ENCODE results near the gene MLLT1. TPM values are rescaled to one million over a fixed set of nuclear protein-coding genes. Genes with fewer than 3 reads are reported as not detected.

MLLT1 gene
- total RNA-seq, 1 experiment from 2014 or later, result 55.0 TPM

GRCh38 chr19:6279931-6280591 is at the start of gene MLLT1 (continued):
- TF ChIP-seq REST (IDR thresholded peaks at IDR 0.05; ENCODE audit: low read depth) (no peak), ZFX (IDR thresholded peaks at IDR 0.05) (no peak)

- Histone ChIP-seq H3K9me3 (ENCODE audit: control insufficient read depth in 1 of 2, insufficient read depth in 1 of 2, low read depth in 1 of 2, low read length in 2 of 2) (no peaks in the 10 kb centered on the region), H3K4me1 (ENCODE audit: control insufficient read depth in 1 of 2, insufficient read depth in 2 of 2, low read length in 2 of 2) (no peaks in the 10 kb centered on the region), H3K27ac (ENCODE audit: low read depth, low read length) (no peak overlapping the region), H3K9ac (ENCODE audit: low read length) (no peak overlapping the region), H2AFZ (ENCODE audit: low read depth, low read length, poor library complexity, severe bottlenecking) (no peak overlapping the region), H3K79me2 (ENCODE audit: insufficient read depth, low read length) (no peaks in the 10 kb centered on the region), H3K9me2 (ENCODE audit: insufficient read depth) (no peaks in the 10 kb centered on the region), H3K4me3 (replicated peaks in 1 of 2; ENCODE audit: low read depth in 1 of 2, low read length in 2 of 2) (no peak overlapping the region), H4K20me1 (ENCODE audit: insufficient read depth) (no peaks in the 10 kb centered on the region), H3K27me3 (ENCODE audit: insufficient read depth, low read length) (peaks cover 8% of the 10 kb centered on the region; the same call in 1 of the 2 replicates), H3K4me2 (ENCODE audit: low read length) (no peak overlapping the region), H3K36me3 (ENCODE audit: control insufficient read depth in 1 of 2, insufficient read depth in 2 of 2, low read length in 2 of 2) (no peaks in the 10 kb centered on the region)
- POLR2A ChIA-PET, result no interaction called here
- ATAC-seq (no peak), DNase-seq (ENCODE audit: low read depth, low spot score) (no peak)
- BruUV-seq (replicated peaks), result no TSS peak
- CTCF ChIA-PET, result interaction anchor here (0.6 kb wide), 1 partner anchor 27 kb away, joined by 3 read pairs; no protein-coding TSS in a partner anchor
- RAD21 ChIA-PET (ENCODE audit: low non-redundant PET in 1 of 2, low total read pairs in 2 of 2, uncharacterized antibody in 2 of 2, unreplicated experiment in 2 of 2), result no interaction called here
- intact Hi-C loops (cut with micrococcal nuclease), result no loop called here
- TF ChIP-seq EZH2phosphoT487 (IDR thresholded peaks at IDR 0.05; ENCODE audit: borderline replicate concordance) (no peak), SP1 (IDR thresholded peaks at IDR 0.05; ENCODE audit: low read depth) (no peak), CTCF (IDR thresholded peaks at IDR 0.05 in 2 of 3, conservative IDR thresholded peaks at IDR 0.05 in 1 of 3; ENCODE audit: borderline replicate concordance in 1 of 3, insufficient read depth in 1 of 3, low read depth in 2 of 3, low read length in 2 of 3) (no peak), EGR1 (IDR thresholded peaks at IDR 0.05; ENCODE audit: low read depth) (no peak), FOSL1 (IDR thresholded peaks at IDR 0.05; ENCODE audit: low read depth) (no peak), ZBTB33 (IDR thresholded peaks at IDR 0.05; ENCODE audit: extremely low read depth, insufficient replicate concordance, low read length) (no peak), JUND (IDR thresholded peaks at IDR 0.05) (no peak), CBX3 (IDR thresholded peaks at IDR 0.05; ENCODE audit: low read depth) (no peak), MAX (IDR thresholded peaks at IDR 0.05) (no peak), ELF1 (IDR thresholded peaks at IDR 0.05; ENCODE audit: borderline replicate concordance, low read depth) (no peak), CEBPB (IDR thresholded peaks at IDR 0.05; ENCODE audit: low read depth) (no peak), EZH2 (IDR thresholded peaks at IDR 0.05) (no peak), TCF7L2 (IDR thresholded peaks at IDR 0.05; ENCODE audit: borderline replicate concordance, extremely low read depth, insufficient read depth, insufficient read length) (no peak), ZFX (IDR thresholded peaks at IDR 0.05) (no peak), SIN3A (IDR thresholded peaks at IDR 0.05; ENCODE audit: low read depth) (no peak), ATF3 (IDR thresholded peaks at IDR 0.05) (no peak), POLR2AphosphoS5 (IDR thresholded peaks at IDR 0.05; ENCODE audit: low read depth, low read length) (no peak)
Measured at GRCh38 chr19:6326815-6327214, 47.0 kb upstream of the MLLT1 start.
